ENCODE data around the gene ARHGEF11.

ARHGEF11 gene

DNA sequence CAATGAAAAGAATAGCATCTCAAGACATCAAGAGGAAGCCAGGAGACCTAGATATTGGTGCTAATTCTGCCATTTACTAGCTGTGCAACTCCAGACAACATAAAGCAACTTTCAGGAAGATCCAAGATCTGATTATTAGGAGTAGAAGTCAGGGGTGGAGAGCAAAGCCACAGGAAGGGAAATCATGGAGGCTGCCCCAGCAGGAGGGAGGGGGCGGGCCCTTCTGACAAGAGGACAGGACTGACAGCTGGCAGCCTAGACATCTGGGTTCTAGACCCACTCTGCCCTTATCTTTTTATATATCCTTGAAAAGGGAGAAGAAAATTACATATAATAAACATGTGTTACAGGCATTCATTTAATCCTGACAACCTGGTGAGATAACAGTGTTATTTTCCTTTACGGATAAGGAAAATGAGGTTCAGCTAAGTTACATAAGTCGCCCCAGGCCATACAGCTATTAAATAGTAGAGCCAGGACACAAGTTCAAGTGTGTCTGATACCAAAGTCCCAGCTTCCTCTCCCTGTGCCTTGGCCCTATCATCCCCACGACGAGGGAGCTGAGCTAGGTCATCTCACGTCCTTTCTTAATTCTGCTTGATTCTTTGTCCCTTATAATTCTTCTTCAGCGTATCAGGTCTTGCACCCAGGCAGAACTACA is 46.6 kb downstream of the ARHGEF11 start:
- no peak for DNase-seq

DNA sequence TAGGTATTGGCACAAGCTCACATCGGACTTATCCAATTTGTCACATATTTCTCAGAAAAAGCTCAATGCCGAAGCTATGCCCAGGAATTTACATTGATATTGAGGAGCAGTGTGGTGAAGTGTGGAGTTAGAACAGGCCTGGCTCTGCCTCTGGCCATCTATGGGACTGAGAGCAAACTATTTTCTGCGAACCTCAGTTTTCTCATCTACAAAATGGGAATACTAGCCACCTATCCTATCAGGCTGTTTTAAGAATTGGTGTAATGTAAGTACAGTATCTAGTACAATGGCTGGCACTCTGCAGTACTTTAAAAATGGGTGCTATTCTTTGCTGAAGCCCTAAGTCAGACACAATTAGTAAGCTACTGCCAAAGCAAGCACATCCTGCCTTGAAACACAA is 47.2 kb downstream of the ARHGEF11 start:
- no peak for DNase-seq

DNA sequence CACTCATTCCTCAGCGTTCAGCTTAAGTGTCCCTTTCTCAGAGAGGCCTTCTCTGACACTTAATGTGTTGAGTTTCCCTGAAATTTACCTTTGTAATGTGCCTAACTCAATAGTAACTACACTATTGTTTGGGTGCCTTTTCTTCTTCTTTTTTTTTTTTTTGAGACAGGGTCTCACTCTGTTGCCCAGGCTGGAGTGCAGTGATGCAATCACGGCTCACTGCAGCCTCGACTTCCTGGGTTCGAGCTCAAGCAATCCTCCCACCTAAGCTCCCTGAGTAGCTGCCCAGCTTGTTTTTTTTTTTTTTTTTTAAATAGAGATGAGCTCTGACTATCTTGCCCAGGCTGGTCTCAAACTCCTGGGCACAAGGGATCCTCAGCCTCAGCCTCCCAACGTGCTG is 50.1 kb downstream of the ARHGEF11 start:
- DNase-seq: no peak

DNA sequence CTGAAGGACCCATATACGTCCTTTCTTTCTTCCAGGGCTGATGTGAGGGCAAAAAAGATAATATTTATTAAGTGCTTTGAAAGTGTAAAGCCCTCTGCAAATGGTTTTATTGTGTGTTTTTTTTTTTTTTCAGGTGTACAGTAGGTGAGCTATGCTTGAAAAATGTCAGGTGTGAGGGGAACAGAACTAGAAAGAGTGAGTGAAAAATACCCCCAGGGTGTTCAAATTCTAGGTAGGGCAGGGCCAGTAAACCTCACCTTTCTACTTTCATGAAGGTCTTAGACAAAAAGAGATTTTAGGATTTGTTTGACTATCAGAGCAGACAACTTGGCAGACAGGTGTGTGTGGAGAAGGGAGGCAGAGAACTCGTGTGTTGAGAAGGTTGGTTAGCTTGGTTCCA is 51.3 kb downstream of the ARHGEF11 start:
- no peak for DNase-seq

DNA sequence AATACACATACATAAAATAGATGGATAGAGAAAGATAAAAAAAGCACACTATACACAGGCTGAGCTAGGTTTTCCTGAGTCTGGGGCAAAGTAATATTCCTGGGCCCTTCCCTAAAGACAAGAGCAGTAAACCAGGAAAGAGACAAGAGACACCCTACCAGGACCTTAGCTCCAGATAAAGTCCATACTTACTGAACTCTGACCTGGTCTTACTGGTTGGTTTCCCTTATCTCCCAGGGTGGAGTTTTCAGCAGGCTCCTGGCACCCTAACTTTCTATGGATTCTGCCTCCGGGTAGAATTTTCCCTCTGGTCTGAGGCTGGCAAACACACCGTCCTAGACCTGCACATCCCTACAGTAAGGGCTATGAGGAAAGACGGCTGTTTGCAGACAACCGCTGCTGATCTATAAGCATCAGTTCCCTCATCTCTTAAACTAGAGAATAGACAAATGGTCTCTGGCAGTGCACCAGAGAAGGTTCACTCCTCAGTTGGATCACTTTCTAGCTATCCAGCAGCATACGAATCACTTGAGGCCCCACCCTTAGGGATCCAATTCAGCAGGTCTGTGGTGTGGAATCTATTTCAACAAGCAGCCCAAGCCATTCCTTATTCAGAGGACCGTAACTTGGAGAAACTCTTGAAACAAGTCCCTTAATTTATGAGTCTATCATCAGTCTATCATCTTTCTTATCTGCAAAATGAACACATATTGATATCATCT is 52.0 kb downstream of the ARHGEF11 start:
- no peak for DNase-seq

DNA sequence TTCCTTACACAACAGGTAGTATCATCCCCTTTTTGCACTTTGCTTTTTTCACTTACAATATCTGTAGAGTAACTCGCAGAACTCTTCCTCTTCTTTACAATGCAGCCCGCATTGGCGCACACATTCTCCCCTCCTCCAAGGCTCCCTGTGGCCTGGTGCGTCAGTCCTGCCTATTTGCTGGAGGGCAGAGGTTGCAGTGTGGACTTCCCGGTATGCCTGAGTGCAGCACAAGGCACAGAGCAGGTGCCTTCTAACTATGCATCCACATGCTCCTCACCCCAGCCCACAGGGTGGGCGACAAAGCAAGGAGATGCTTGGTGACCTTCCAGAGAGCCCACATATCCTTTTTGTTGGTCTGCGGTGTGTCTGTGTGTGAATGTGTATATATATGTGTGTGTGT is 53.3 kb downstream of the ARHGEF11 start:
- DNase-seq: no peak

DNA sequence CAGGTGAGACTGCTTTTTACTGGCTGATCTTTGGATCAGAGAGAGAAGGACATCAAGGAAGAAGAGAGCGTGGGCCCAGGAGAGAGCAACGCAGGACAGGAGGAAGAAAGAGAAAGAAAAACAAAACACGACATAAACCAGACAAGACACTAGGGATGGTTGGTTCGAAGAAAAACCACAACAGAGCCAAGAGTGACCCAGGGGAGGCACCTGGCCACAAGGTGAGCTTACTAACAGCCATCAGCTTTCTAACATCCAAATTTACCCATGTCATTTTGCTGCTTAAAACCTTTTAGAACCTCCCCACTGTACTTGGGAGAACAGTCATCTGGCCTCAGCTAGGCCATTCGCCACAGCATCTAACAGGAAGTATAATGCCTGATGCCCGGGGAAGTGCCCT is 57.8 kb downstream of the ARHGEF11 start:
- DNase-seq: no peak

DNA sequence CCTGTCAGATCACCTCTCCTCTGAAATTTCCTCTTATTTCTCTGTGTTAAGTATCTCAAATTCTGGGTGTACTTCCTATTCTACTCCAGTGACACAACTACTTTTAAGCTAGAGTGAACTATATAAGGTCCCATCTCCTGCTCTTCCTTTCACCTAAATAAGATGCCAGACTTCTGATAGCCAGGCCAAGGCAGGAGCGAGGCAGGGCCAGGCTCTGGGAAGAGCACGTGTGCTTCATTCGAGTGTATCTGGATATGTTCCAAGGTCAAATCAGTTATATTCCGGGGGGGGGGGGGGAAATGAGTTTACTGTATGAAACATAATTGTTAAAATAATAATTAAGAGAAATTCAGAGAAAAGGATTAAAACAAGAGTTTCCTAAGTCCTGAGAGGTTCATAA is 65.0 kb downstream of the ARHGEF11 start:
- no peak for DNase-seq

DNA sequence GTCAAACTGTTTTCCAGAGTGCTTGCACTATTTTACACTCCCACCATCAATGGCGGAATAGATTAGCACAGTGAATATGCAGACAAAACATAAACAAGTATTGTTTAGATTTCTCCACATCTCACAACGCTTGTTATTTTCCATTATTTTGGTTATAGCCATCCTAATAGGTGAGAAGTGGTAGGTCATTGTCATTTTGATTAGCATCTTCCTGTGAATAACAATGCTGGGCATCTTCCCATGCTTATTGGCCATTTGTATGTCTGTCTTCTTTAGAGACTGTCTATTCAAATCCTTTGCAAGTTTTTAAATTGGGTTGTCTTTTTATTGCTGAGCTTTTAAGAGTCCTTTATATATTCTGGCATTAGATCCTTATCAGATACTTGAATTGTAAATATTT is 70.5 kb downstream of the ARHGEF11 start:
- DNase-seq: no peak

DNA sequence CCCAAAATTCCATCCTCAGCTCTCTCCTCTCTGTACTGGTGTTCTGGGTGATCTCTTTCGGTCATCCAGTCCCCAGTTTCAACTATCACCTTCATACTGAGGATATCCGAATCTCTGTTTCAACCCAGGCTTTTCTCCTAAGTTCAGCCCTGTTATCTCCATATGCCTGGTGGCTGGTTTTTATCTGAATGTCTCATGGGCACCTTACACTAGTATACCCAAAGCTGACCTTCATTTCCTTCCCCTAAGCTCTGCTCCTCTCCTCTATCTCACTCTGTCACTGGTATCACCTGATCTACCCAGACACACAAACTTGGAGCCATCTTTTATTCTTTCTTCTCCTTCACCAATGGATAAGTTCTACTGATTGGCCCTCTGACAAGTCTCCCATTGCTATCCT is 72.1 kb downstream of the ARHGEF11 start:
- DNase-seq: no peak

DNA sequence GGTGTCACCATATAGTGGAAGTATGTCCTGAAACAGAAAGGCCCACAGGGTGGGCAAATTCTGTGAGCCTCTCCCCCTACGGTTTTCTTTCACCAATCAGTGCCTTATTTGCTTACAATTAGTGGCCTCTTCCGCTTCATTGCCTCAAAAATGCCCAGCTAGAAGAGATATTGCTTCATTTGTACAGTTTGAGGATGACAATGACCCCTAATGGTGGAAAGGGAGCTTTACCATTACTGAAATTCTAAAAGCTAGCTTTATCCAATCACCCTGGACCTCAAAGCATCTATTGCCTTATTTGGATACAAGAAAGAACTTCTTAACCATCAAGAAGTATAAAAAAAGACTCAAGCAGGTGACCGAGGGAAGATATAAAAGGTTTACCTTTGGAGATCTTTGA is 75.5 kb downstream of the ARHGEF11 start:
- DNase-seq: peak in 2 of 6 experiments; percentile 12 to 15

DNA sequence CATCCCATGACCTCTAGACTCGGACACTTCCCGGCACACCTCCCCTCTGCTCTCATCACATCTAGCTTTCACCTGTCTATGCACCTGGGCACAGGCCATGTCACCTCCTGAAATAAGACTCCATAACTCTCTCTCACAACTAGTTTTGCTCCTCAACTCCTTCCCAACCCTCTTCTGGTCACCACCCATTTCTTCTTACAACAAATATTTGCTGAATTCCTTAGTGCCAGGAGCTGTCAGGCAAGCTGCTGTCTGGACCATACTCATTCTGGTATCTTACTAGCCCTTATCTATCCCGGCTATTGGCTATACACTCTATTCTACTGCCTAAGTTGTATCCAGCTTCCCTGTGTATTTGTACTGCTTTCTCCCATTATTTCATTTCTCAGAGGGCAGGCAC is 76.0 kb downstream of the ARHGEF11 start:
- no peak for DNase-seq

DNA sequence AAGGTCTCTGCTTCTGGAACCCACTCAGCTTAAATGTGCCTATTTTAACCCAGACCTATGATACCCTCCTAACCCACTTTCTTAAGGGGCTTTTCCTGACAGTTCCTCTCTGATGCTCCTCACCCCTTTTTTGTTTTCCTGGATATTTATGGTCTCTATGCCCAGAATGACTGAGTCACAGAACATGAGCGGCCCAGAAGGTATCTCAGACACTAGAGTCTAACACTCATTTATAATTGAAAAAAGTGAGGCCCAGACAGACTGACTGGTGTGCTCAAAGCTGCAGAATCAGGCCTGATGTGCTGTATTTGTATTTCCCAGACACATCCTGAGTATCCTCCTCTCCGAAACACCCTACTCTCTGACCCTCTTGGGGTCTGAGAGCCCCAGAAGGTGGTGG is 81.1 kb downstream of the ARHGEF11 start:
- no peak for DNase-seq

DNA sequence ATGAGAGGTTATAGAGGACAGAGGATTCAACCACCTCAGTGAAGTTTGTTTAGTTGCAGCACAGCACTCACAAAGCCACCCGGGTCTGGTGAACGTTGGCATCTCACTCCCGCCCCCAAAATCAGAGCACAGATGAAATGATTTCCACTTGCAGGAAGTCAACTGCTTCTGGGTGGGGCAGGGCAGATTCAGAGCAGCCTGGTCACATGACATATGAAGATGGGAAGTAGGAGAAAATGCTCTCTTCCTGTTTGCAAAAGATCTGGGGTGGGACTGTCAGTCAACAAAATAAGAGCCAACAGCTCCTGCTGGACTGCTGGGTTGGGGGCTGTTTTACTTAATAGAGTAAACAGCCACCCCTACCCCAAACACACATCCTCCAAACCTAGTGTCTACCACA is 81.9 kb downstream of the ARHGEF11 start:
- DNase-seq: peak in 5 of 6 experiments; percentile 5 to 74 (median 55)

DNA sequence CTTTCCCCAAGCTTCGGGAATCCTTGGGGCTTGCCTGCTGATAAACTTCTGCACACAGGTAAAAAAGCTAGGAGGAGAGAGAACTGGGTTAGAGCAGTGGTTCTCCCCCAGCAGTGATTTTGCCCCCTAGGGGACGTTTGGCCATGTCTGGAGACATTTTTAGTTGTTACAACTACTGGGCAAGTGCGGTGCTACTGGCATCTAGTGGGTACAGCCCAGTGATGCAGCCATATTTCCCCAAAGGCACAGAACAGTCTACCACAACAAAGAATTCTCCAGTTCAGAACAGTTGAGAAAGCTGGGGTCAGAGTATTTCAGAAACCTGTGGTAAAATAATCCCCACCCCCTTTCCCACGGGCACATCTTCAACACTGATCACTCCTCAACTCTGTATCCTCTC is 83.8 kb downstream of the ARHGEF11 start:
- peak in 3 of 6 experiments; percentile 28 to 56 (median 49) for DNase-seq

DNA sequence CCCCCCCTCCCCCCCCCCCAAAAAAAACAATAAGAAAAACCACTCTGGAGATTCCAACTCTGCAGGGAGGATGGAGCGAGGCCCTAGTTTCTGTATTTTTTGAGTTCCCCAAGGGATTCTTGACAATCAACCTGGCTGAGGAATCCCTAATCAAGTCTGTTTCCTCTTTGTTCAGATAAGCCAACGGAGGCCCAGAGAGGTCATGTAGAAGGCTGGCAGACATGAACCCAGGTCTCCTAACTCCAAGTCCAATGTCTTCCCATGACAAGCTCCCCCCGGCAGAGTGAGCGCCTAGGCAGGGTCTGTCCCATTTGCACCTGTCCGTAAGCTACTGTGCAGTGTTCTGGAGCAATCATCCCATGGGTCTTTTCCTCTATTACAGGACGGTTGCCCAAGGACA is 85.6 kb downstream of the ARHGEF11 start:
- DNase-seq: no peak

DNA sequence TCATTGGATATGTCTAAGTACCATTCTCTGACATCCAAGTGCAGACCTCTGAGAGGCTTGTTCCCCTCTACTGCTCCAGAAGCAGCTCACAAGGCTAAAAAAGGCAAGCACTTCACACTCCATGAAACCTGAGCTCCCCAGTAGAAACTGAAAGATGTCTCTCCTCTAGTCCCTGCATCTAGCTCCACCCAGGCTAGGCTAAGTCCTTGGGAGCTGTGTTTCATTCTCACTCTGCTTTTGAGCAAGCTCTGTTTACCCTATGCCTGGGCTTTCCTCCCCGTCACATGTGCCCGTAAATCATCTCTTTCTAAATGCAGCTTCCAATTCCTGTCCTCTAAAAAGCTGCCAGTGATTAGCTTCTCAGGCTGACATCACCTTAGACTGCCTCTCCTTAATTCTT is 86.1 kb downstream of the ARHGEF11 start:
- no peak for DNase-seq

DNA sequence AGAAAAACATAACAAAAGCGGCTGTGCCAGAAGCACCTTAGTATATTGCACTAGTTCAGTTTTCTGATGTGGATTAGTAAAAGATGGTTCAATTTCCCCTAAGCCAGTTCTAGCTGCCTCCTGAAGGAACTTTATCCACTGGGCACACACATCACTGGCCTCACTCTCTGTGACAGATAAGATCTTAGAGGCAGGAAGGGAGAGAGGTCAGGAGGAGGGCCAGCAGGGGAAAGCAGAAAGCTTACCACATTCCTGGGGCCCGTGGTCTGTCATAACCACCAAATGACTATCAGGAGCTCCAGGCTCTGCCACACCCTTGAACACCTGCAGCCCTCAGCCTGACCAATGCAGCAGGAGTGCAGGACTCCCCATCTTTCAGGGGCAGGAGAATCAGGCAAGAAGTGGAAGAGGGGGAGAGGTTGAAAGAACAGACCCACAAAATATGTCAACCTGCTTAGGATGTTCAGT is 87.3 kb downstream of the ARHGEF11 start:
- no peak for DNase-seq

DNA sequence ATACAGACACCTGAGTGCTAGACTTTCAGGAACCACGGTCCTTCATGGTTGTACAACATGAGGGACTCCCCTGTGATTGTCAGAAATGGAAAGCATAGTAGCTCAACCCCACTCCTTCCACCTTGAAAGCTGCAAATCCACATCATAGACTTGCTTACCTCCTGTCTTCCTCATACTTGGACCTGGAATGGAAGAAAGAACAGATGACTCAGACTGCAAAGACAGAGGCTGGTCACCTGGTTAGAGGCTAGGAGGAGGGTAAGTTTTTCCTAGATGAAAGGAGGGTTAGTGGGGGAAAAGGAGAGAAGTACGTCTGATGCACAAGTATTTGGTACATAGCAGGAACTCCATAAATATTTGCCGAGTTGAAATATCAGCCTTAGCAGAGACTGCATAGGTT is 87.9 kb downstream of the ARHGEF11 start:
- no peak for DNase-seq

DNA sequence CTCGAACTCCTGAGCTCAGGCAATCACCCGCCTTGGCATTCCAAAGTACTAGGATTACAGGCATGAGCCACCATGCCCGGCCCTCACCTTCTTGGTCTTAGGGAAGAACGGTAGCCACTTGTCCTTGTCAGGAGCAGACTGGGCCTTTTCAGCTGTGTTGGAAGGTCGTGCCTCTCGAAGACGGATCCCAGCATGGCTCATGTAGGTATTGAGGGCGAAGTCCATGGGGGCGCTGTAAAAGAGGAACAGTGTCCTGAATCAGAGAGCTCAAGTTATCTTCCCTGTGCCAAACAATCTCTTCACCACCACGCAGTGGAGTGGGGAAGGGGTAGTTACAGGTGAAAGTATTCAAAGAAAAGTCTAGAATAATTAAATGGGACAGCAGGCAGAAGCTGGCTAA is 89.2 kb downstream of the ARHGEF11 start:
- no peak for DNase-seq

DNA sequence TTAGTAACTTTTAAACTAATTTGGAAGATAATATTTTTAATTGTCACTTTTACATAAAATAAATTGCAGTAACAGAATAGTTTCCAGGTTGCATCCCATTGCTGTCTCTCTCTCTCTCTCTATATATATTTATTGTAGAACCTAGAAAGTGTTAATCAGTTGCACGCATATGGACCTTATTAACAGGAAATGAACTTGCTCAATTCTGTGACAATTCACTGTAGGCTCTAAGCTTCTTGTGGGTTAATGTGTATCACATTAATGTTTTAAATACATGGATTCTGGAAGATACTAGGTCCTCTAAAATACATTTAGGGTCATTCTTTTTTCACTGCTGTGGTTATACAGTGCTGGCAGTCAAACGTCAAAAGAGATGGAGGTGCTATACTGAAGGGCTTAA is 92.0 kb downstream of the ARHGEF11 start:
- no peak for DNase-seq

DNA sequence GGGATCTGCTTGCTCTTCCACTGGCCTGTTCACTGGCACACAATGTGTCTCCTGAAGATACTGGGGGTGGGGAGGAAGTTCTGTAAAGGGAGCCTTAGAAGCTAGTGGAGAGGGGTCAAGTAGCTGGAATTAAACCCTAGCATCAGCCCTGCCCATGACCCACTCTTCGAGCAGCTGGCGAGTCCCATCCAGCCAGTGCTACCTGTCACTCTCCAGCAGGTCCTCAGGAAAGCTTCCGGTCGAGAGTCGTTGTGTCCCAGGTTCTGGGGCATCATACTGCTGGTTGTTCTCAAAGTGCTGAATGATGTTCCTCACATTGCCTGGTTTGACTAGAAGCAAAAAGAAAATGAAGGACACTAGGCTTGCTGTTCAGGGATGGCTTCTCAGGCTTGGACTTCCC is 94.2 kb downstream of the ARHGEF11 start:
- no peak for DNase-seq

DNA sequence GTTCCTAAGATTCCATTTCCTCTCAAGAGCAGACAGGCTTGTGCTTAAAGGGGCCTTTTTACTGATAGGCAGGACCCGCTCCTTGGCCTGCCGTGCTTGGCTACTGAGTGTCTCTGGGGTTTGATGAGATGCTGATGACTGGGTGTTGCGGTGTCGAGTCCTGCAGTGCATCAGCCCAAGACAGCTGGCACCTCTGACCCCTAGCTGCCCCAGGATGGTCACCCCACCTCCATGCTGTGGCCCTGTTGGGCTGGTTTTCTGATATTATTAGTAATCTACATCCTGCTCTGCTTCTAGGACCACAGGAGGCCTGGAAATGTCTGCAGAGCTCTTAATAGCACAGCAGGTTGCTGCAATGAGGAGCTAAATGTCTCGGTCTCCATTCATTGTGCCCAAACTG is 96.4 kb downstream of the ARHGEF11 start:
- no peak for DNase-seq

DNA sequence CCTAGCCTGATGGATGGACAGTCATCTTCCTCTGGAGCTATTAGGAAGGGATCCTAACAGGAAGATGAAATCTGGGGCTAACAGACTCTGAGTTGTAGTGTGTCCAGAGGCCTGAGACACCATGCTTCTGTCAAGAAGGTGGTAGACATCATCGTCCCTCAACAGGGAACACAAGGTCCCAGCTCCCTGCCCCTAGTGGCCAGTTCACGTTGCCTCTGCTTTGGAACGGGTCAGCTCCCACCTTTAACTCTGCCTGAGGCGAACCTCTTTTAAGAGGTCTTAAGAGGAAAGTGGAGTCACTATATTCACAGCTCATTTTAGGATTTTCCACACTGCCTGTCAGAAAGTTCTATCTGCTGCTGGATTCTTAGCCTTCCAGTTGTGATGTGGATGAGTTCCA is 96.8 kb downstream of the ARHGEF11 start:
- no peak for DNase-seq

Measured in stimulated activated naive CD4-positive, alpha-beta T cell (primary cell).